H9 (cell line): ENCODE results near the gene HIPK2. TPM values are rescaled to one million over a fixed set of nuclear protein-coding genes. Genes with fewer than 3 reads are reported as not detected.

Experiments
- DNase-seq: peaks from one replicate; pipeline ENCODE4 v3.0.0-alpha.2; 2017
- H2AFZ ChIP-seq: one replicate; pipeline ENCODE4 v1.6.1; 2013; ENCODE audit warnings: mild to moderate bottlenecking, low read length, control low read depth, moderate library complexity
- H2AK5ac ChIP-seq: 2 replicates; pipeline ENCODE4 v1.6.1; 2013; ENCODE audit warnings: low read length, control low read depth, mixed read lengths; ENCODE audit not compliant: insufficient read length
- H2BK120ac ChIP-seq: one replicate; pipeline ENCODE4 v1.6.1; 2013; ENCODE audit warnings: low read depth, mild to moderate bottlenecking, low read length, control low read depth, inconsistent platforms; ENCODE audit not compliant: poor library complexity, severe bottlenecking
- H2BK12ac ChIP-seq: 2 replicates; pipeline ENCODE4 v1.6.1; 2013; ENCODE audit warnings: low read length, control low read depth, mixed read lengths, low read depth; ENCODE audit not compliant: insufficient read length
- H2BK15ac ChIP-seq: 2 replicates; pipeline ENCODE4 v1.6.1; 2013; ENCODE audit warnings: low read depth, low read length, control low read depth
- H2BK20ac ChIP-seq: one replicate; pipeline ENCODE4 v1.6.1; 2013; ENCODE audit warnings: low read depth, mild to moderate bottlenecking, low read length, control low read depth, inconsistent platforms; ENCODE audit not compliant: poor library complexity, severe bottlenecking
- H2BK5ac ChIP-seq: 2 replicates; pipeline ENCODE4 v1.6.1; 2013; ENCODE audit warnings: low read length, control low read depth, mixed read lengths; ENCODE audit not compliant: insufficient read length
- H3K14ac ChIP-seq: 2 replicates; pipeline ENCODE4 v1.6.1; 2013; ENCODE audit warnings: low read length, control low read depth; ENCODE audit not compliant: insufficient read depth
- H3K18ac ChIP-seq: 2 replicates; pipeline ENCODE4 v1.6.1; 2013; ENCODE audit warnings: low read depth, mild to moderate bottlenecking, mixed read lengths, low read length, control low read depth; ENCODE audit not compliant: insufficient read length
- H3K23ac ChIP-seq: 2 replicates; pipeline ENCODE4 v1.6.1; 2013; ENCODE audit warnings: low read length, control low read depth, mixed read lengths, low read depth; ENCODE audit not compliant: insufficient read length
- H3K23me2 ChIP-seq: 2 replicates; pipeline ENCODE4 v1.6.1; 2013; ENCODE audit warnings: low read depth, mild to moderate bottlenecking, mixed read lengths, low read length, control low read depth; ENCODE audit not compliant: insufficient read length, poor library complexity, severe bottlenecking
- H3K27ac ChIP-seq: 2 replicates; pipeline ENCODE4 v1.5.1; 2013; ENCODE audit warnings: low read length, control low read depth, mixed read lengths, low read depth; ENCODE audit not compliant: insufficient read length
- H3K27me3 ChIP-seq: 2 replicates; pipeline ENCODE4 v1.6.1; 2013; ENCODE audit warnings: low read length, control low read depth, inconsistent platforms; ENCODE audit not compliant: insufficient read depth
- H3K4ac ChIP-seq: 2 replicates; pipeline ENCODE4 v1.6.1; 2013; ENCODE audit warnings: low read depth, mild to moderate bottlenecking, control low read depth, inconsistent platforms, low read length, moderate library complexity
- H3K4me1 ChIP-seq: 2 replicates; pipeline ENCODE4 v1.6.1; 2013; ENCODE audit warnings: low read length, control low read depth, inconsistent platforms; ENCODE audit not compliant: insufficient read depth
- H3K4me2 ChIP-seq: 2 replicates; pipeline ENCODE4 v1.6.1; 2013; ENCODE audit warnings: low read length, control low read depth, mixed read lengths; ENCODE audit not compliant: insufficient read length, insufficient read depth
- H3K56ac ChIP-seq: 2 replicates; pipeline ENCODE4 v1.6.1; 2013; ENCODE audit warnings: low read depth, mild to moderate bottlenecking, mixed read lengths, low read length, control low read depth; ENCODE audit not compliant: insufficient read length
- H3K79me1 ChIP-seq: 2 replicates; pipeline ENCODE4 v1.6.1; 2013; ENCODE audit warnings: low read depth, mild to moderate bottlenecking, moderate library complexity, low read length, control low read depth, inconsistent platforms; ENCODE audit not compliant: insufficient read depth, poor library complexity, severe bottlenecking
- H3K79me2 ChIP-seq: 2 replicates; pipeline ENCODE4 v1.6.1; 2013; ENCODE audit warnings: low read length, control low read depth, inconsistent platforms; ENCODE audit not compliant: insufficient read depth
- H3K9ac ChIP-seq: 2 replicates; pipeline ENCODE4 v1.6.1; 2013; ENCODE audit warnings: low read length, control low read depth, mixed read lengths; ENCODE audit not compliant: insufficient read length; ENCODE audit errors: extremely low read depth
- H3K9me3 ChIP-seq: one replicate; pipeline ENCODE4 v1.6.1; 2013; ENCODE audit warnings: low read depth, low read length, inconsistent platforms; ENCODE audit not compliant: control insufficient read depth
- H3T11ph ChIP-seq: one replicate; pipeline ENCODE4 v1.6.1; 2013; ENCODE audit warnings: mild to moderate bottlenecking, low read length, control low read depth, inconsistent platforms
- H4K20me1 ChIP-seq: one replicate; pipeline ENCODE4 v1.6.1; 2013; ENCODE audit not compliant: control insufficient read depth, insufficient read length, insufficient read depth
- H4K5ac ChIP-seq: 2 replicates; pipeline ENCODE4 v1.6.1; 2013; ENCODE audit warnings: low read depth, mild to moderate bottlenecking, mixed read lengths, low read length, control low read depth; ENCODE audit not compliant: insufficient read length
- H4K8ac ChIP-seq: replicated peaks from 2 replicates; pipeline ENCODE4 v1.6.1; 2013; ENCODE audit warnings: low read length, control low read depth, mixed read lengths, low read depth; ENCODE audit not compliant: insufficient read length
- H4K91ac ChIP-seq: 2 replicates; pipeline ENCODE4 v1.6.1; 2013; ENCODE audit warnings: low read depth, mild to moderate bottlenecking, moderate library complexity, mixed read lengths, low read length, control low read depth; ENCODE audit not compliant: insufficient read length
- H3K27ac Mint-ChIP-seq, 3 experiments: 2 replicates in 2 of 3; 3 replicates in 1 of 3; pipeline ENCODE4 v1.8.0; 2020 to 2021; ENCODE audit warnings: mixed read lengths in 3 of 3, mild to moderate bottlenecking in 1 of 3, moderate library complexity in 1 of 3
- H3K27me3 Mint-ChIP-seq: 2 replicates; pipeline ENCODE4 v1.8.0; 2021; ENCODE audit warnings: low read depth, mild to moderate bottlenecking, moderate library complexity, mixed read lengths
- H3K36me3 Mint-ChIP-seq, 3 experiments: 2 replicates in 2 of 3; 3 replicates in 1 of 3; pipeline ENCODE4 v1.8.0; 2020 to 2021; ENCODE audit warnings: low read depth in 3 of 3, mixed read lengths in 3 of 3; ENCODE audit not compliant: insufficient read depth in 1 of 3
- H3K4me1 Mint-ChIP-seq, 2 experiments: 2 replicates each; pipeline ENCODE4 v1.8.0; 2020; ENCODE audit warnings: mixed read lengths in 2 of 2
- H3K4me3 Mint-ChIP-seq, 2 experiments: 2 replicates in 1 of 2; 3 replicates in 1 of 2; pipeline ENCODE4 v1.8.0; 2020 to 2021; ENCODE audit warnings: mild to moderate bottlenecking in 2 of 2, mixed read lengths in 2 of 2, moderate library complexity in 1 of 2
- H3K9me3 Mint-ChIP-seq, 2 experiments: 2 replicates in 1 of 2; 3 replicates in 1 of 2; pipeline ENCODE4 v1.8.0; 2020; ENCODE audit warnings: mild to moderate bottlenecking in 2 of 2, mixed read lengths in 2 of 2, moderate library complexity in 1 of 2
- CTCF ChIP-seq: fragments of 200-600 bp; sonication (generic); conservative IDR thresholded peaks from 3 replicates; pipeline ENCODE4 v1.8.0; 2021; ENCODE audit warnings: antibody characterized with exemption, mild to moderate bottlenecking
- WGBS: extraction: QIAGEN DNeasy Blood & Tissue Kit; methylation state at CpG from one replicate; pipeline ENCODE4 v1.1.7; 2013; ENCODE audit warnings: missing lambda C conversion rate, low lambda C conversion rate, mixed read lengths; ENCODE audit not compliant: insufficient read length; ENCODE audit errors: extremely low coverage; 5-methylcytosine and 5-hydroxymethylcytosine counted together
- total RNA-seq: library from RNA; stranded (reverse); gene quantifications from 2 replicates; pipeline ENCODE4 v1.2.1, GENCODE V29; 2021

HIPK2 gene
- total RNA-seq, 1 experiment from 2014 or later: 21.9 TPM

DNA sequence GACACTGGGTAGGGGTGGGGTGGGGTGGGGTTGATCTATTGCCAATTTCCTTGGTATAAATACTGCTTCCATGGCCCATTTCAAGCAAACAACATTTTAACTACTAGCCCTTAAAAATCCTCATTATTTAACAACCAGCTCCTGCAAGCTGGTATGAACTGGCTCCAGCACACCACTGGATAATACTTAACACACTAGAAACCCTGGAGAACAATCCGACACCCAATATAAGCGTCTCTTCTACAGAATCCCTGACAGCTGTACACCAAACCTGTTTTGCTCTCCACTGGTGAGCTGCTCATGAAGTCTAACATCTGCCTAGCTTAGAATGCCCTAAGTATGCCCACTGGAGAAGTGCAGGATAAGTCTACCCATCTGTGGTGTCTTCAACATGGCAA lies 116.8 kb downstream of the HIPK2 start:
- H3K4ac ChIP-seq: no peak overlapping the region
- no peak overlapping the region for H4K91ac ChIP-seq
- H3K79me1 ChIP-seq: no peaks in the 10 kb centered on the region
- no peak overlapping the region for H3K18ac ChIP-seq
- no peak overlapping the region for H2BK5ac ChIP-seq
- no peak overlapping the region for H2BK12ac ChIP-seq
- no peak for DNase-seq
- peaks cover 10% of the 10 kb centered on the region; the same call in 1 of the 2 replicates for H3K4me1 ChIP-seq
- H4K5ac ChIP-seq: no peak overlapping the region
- H3K9me3 ChIP-seq: no peaks in the 10 kb centered on the region
- H3K4me1 Mint-ChIP-seq: peaks cover 38 to 41% of the 10 kb centered on the region in 2 experiments
- no peaks in the 10 kb centered on the region for H3K79me2 ChIP-seq
- TF ChIP-seq CTCF: no peak
- no peak overlapping the region for H2BK120ac ChIP-seq
- no peak overlapping the region for H3T11ph ChIP-seq
- no peak overlapping the region for H2BK20ac ChIP-seq
- no peak overlapping the region for H3K23ac ChIP-seq
- H4K20me1 ChIP-seq: no peaks in the 10 kb centered on the region
- H3K27ac ChIP-seq: no peak overlapping the region
- no peak overlapping the region for H3K14ac ChIP-seq
- H3K27me3 Mint-ChIP-seq: peaks cover 2% of the 10 kb centered on the region; the same call in 1 of the 2 replicates
- no peaks in the 10 kb centered on the region; a peak in 2 of 7 replicates for H3K36me3 Mint-ChIP-seq
- peak overlapping the region in 1 of 3 experiments; percentile 28; a peak in 3 of 7 replicates for H3K27ac Mint-ChIP-seq
- H3K9me3 Mint-ChIP-seq: no peaks in the 10 kb centered on the region
- WGBS: no CpG with 5 or more reads among the region's 2 CpGs
- H3K4me3 Mint-ChIP-seq: no peak overlapping the region
- H3K9ac ChIP-seq: no peak overlapping the region
- H3K4me2 ChIP-seq: no peak overlapping the region
- no peak overlapping the region for H2AFZ ChIP-seq
- no peak overlapping the region for H2AK5ac ChIP-seq
- H3K27me3 ChIP-seq: no peaks in the 10 kb centered on the region
- no peaks in the 10 kb centered on the region for H3K23me2 ChIP-seq
- no peak overlapping the region for H2BK15ac ChIP-seq
- no peak overlapping the region for H3K56ac ChIP-seq
- H4K8ac ChIP-seq: no peak overlapping the region
